Colonic mucosa (tissue), 4 donors: ENCODE measurements around the gene CD82. TPM values are rescaled to one million over a fixed set of nuclear protein-coding genes. Genes with fewer than 3 reads are reported as not detected.

Experiments used
- DNase-seq: peaks from one replicate; pipeline ENCODE4 v3.0.0-alpha.2; 2020
- H3K27ac ChIP-seq: fragments of 200-600 bp; one replicate; pipeline ENCODE4 v1.8.0; 2021
- H3K27me3 ChIP-seq: fragments of 200-600 bp; one replicate; pipeline ENCODE4 v1.8.0; 2021
- H3K36me3 ChIP-seq: fragments of 200-600 bp; one replicate; pipeline ENCODE4 v1.8.0; 2021
- H3K4me1 ChIP-seq: fragments of 200-600 bp; one replicate; pipeline ENCODE4 v1.8.0; 2021; ENCODE audit warnings: mild to moderate bottlenecking
- H3K4me3 ChIP-seq: fragments of 200-600 bp; one replicate; pipeline ENCODE4 v1.8.0; 2021
- H3K9ac ChIP-seq, 2 donors: one replicate each; pipeline ENCODE4 v1.7.0; 2013; ENCODE audit warnings: control low read depth in 2 of 2, low read depth in 2 of 2, low read length in 2 of 2
- H3K9me3 ChIP-seq: fragments of 200-600 bp; one replicate; pipeline ENCODE4 v1.8.0; 2021
- CTCF ChIP-seq: fragments of 200-600 bp; IDR thresholded peaks from one replicate; pipeline ENCODE4 v1.8.0; 2022; ENCODE audit warnings: antibody characterized with exemption, mild to moderate bottlenecking
- intact Hi-C: fragments of 100-400 bp; cut with DNase I; formaldehyde crosslinking; loops from one replicate; pipeline ENCODE4 v1.14.1; 2022
- total RNA-seq, 2 donors: library from RNA; stranded (reverse); fragmentation: NEBNext Ultra II Directional in 1 of 2; extraction: Animal tissue kit (Norgen Biotek cat#: 25700) in 1 of 2; gene quantifications; one replicate each; pipeline ENCODE4 v1.2.1, GENCODE V29; 2021
- donor health status: healthy.
- donor health status: DM: no; HTN: no; CAD: no.
- donor health status: DM: no; HTN: no; CAD: no.

The CD82 gene
- total RNA-seq, 2 donors from 2014 or later: 36.2 to 41.6 TPM

GRCh38 chr11:44519989-44520737, 45.3 kb upstream of the CD82 start:
- Histone ChIP-seq H3K27me3 (no peaks in the 10 kb centered on the region), H3K9ac (no peak overlapping the region), H3K9me3 (no peaks in the 10 kb centered on the region), H3K4me1 (no peaks in the 10 kb centered on the region), H3K4me3 (no peak overlapping the region), H3K27ac (no peak overlapping the region), H3K36me3 (no peaks in the 10 kb centered on the region)
- no peak for DNase-seq
- no peak for TF ChIP-seq CTCF
- intact Hi-C loops: no loop called here

GRCh38 chr11:44521148-44521547, 44.3 kb upstream of the CD82 start:
- DNase-seq: no peak
- no peak overlapping the region for H3K27ac ChIP-seq
- intact Hi-C loops: no loop called here
- no peak overlapping the region for H3K9ac ChIP-seq
- TF ChIP-seq CTCF: no peak
- H3K9me3 ChIP-seq: no peaks in the 10 kb centered on the region
- no peak overlapping the region for H3K4me3 ChIP-seq
- H3K4me1 ChIP-seq: no peaks in the 10 kb centered on the region
- no peaks in the 10 kb centered on the region for H3K36me3 ChIP-seq
- no peaks in the 10 kb centered on the region for H3K27me3 ChIP-seq

GRCh38 chr11:44522294-44522693, 43.2 kb upstream of the CD82 start:
- no peaks in the 10 kb centered on the region for H3K36me3 ChIP-seq
- DNase-seq: no peak
- H3K9me3 ChIP-seq: no peaks in the 10 kb centered on the region
- no peak for TF ChIP-seq CTCF
- no peak overlapping the region for H3K27ac ChIP-seq
- H3K27me3 ChIP-seq: no peaks in the 10 kb centered on the region
- no peaks in the 10 kb centered on the region for H3K4me1 ChIP-seq
- intact Hi-C loops: no loop called here
- H3K4me3 ChIP-seq: no peak overlapping the region
- no peak overlapping the region for H3K9ac ChIP-seq

GRCh38 chr11:44524346-44524745, 41.1 kb upstream of the CD82 start:
- Histone ChIP-seq H3K27ac (no peak overlapping the region), H3K27me3 (no peaks in the 10 kb centered on the region), H3K36me3 (no peaks in the 10 kb centered on the region), H3K4me1 (no peaks in the 10 kb centered on the region), H3K9ac (no peak overlapping the region), H3K9me3 (no peaks in the 10 kb centered on the region), H3K4me3 (no peak overlapping the region)
- no peak for DNase-seq
- TF ChIP-seq CTCF: no peak
- intact Hi-C loops: no loop called here

GRCh38 chr11:44524751-44525201, 40.7 kb upstream of the CD82 start:
- DNase-seq: no peak

More at GRCh38 chr11:44524751-44525201, 40.7 kb upstream of the CD82 start:
- Histone ChIP-seq H3K9me3 (no peaks in the 10 kb centered on the region), H3K27me3 (no peaks in the 10 kb centered on the region), H3K4me1 (no peaks in the 10 kb centered on the region), H3K9ac (no peak overlapping the region), H3K27ac (no peak overlapping the region), H3K36me3 (no peaks in the 10 kb centered on the region), H3K4me3 (no peak overlapping the region)
- no peak for TF ChIP-seq CTCF
- intact Hi-C loops: no loop called here
